SK-N-MC (cell line): ENCODE measurements around the gene PIWIL1.

Source experiments
- DNase-seq: peaks from one replicate; pipeline ENCODE4 v3.0.0-alpha.2; 2011; ENCODE audit warnings: low read depth, low spot score
- H3K27ac ChIP-seq: fragments of 200-600 bp; sonication (generic); 2 replicates; pipeline ENCODE4 v1.5.1; 2016; ENCODE audit warnings: mixed run types
- H3K36me3 ChIP-seq: fragments of 200-600 bp; sonication (generic); 2 replicates; pipeline ENCODE4 v1.6.1; 2017; ENCODE audit warnings: antibody characterized with exemption, low read length, mixed read lengths; ENCODE audit not compliant: insufficient read depth
- H3K4me3 ChIP-seq: fragments of 200-600 bp; sonication (generic); 2 replicates; pipeline ENCODE4 v1.5.1; 2016
- H3K9ac ChIP-seq: fragments of 200-600 bp; sonication (generic); 2 replicates; pipeline ENCODE4 v1.8.0; 2017; ENCODE audit warnings: mixed run types, mixed read lengths; ENCODE audit not compliant: insufficient read length
- H3K9me3 ChIP-seq: fragments of 200-600 bp; sonication (generic); 2 replicates; pipeline ENCODE4 v1.6.1; 2017; ENCODE audit warnings: low read depth, mild to moderate bottlenecking, antibody characterized with exemption, low read length, moderate library complexity, mixed read lengths
- EZH2 ChIP-seq: fragments of 200-600 bp; sonication (generic); IDR thresholded peaks from one replicate; pipeline ENCODE4 v1.6.1; 2017; ENCODE audit warnings: antibody characterized with exemption
- FOXP2 ChIP-seq: optimal IDR thresholded peaks from 2 replicates; pipeline ENCODE3; 2011; ENCODE audit warnings: mild to moderate bottlenecking, moderate library complexity; ENCODE audit not compliant: insufficient read depth; ENCODE audit errors: extremely low read length, control extremely low read depth
- POLR2AphosphoS5 ChIP-seq: IDR thresholded peaks from 2 replicates; pipeline ENCODE4 v1.6.1; 2012; ENCODE audit warnings: mild to moderate bottlenecking, low read depth, low read length, borderline replicate concordance

The PIWIL1 gene

GRCh38 chr12:130345292-130345691, 7.6 kb downstream of the PIWIL1 start:
- no peak overlapping the region for H3K4me3 ChIP-seq
- H3K36me3 ChIP-seq: no peaks in the 10 kb centered on the region
- H3K27ac ChIP-seq: no peak overlapping the region
- no peaks in the 10 kb centered on the region for H3K9me3 ChIP-seq
- TF ChIP-seq EZH2 (no peak), POLR2AphosphoS5 (no peak), FOXP2 (no peak)
- DNase-seq: no peak
- H3K9ac ChIP-seq: no peak overlapping the region

GRCh38 chr12:130347588-130347987, 9.9 kb downstream of the PIWIL1 start:
- TF ChIP-seq EZH2 (no peak), FOXP2 (no peak), POLR2AphosphoS5 (no peak)
- no peak for DNase-seq
- Histone ChIP-seq H3K9ac (no peak overlapping the region), H3K9me3 (no peaks in the 10 kb centered on the region), H3K27ac (no peak overlapping the region), H3K4me3 (no peak overlapping the region), H3K36me3 (no peaks in the 10 kb centered on the region)

- Histone ChIP-seq H3K9me3 (no peaks in the 10 kb centered on the region), H3K9ac (no peak overlapping the region), H3K36me3 (no peaks in the 10 kb centered on the region), H3K27ac (no peak overlapping the region), H3K4me3 (no peak overlapping the region)
- TF ChIP-seq FOXP2: no peak
- TF ChIP-seq POLR2AphosphoS5: no peak
- TF ChIP-seq EZH2: no peak
- no peak for DNase-seq
These were observed 13.0 kb downstream of the PIWIL1 start for GRCh38 chr12:130350715-130351114.

GRCh38 chr12:130351326-130351725, 13.6 kb downstream of the PIWIL1 start:
- DNase-seq: no peak
- Histone ChIP-seq H3K9ac (no peak overlapping the region), H3K4me3 (no peak overlapping the region), H3K36me3 (no peaks in the 10 kb centered on the region), H3K9me3 (no peaks in the 10 kb centered on the region), H3K27ac (no peak overlapping the region)
- no peak for TF ChIP-seq EZH2
- no peak for TF ChIP-seq FOXP2
- TF ChIP-seq POLR2AphosphoS5: no peak

- no peak for DNase-seq
- Histone ChIP-seq H3K9ac (no peak overlapping the region), H3K9me3 (no peaks in the 10 kb centered on the region), H3K4me3 (no peak overlapping the region), H3K27ac (no peak overlapping the region), H3K36me3 (no peaks in the 10 kb centered on the region)
- TF ChIP-seq FOXP2: no peak
- no peak for TF ChIP-seq POLR2AphosphoS5
- no peak for TF ChIP-seq EZH2
These were observed 15.4 kb downstream of the PIWIL1 start for GRCh38 chr12:130353081-130353480.

GRCh38 chr12:130354407-130354806, 16.7 kb downstream of the PIWIL1 start:
- Histone ChIP-seq H3K9ac (no peak overlapping the region), H3K9me3 (no peaks in the 10 kb centered on the region), H3K36me3 (no peaks in the 10 kb centered on the region), H3K4me3 (no peak overlapping the region), H3K27ac (no peak overlapping the region)
- no peak for TF ChIP-seq FOXP2
- no peak for TF ChIP-seq POLR2AphosphoS5
- TF ChIP-seq EZH2: no peak
- no peak for DNase-seq

- Histone ChIP-seq H3K4me3 (no peak overlapping the region), H3K27ac (no peak overlapping the region), H3K36me3 (no peaks in the 10 kb centered on the region), H3K9me3 (no peaks in the 10 kb centered on the region), H3K9ac (no peak overlapping the region)
- TF ChIP-seq POLR2AphosphoS5 (no peak), EZH2 (no peak), FOXP2 (no peak)
- DNase-seq: no peak
These were observed 18.5 kb downstream of the PIWIL1 start for GRCh38 chr12:130356222-130356621.

GRCh38 chr12:130357241-130357640, 19.6 kb downstream of the PIWIL1 start:
- H3K36me3 ChIP-seq: no peaks in the 10 kb centered on the region
- TF ChIP-seq FOXP2: no peak
- no peak for TF ChIP-seq EZH2
- H3K27ac ChIP-seq: no peak overlapping the region
- no peak for DNase-seq
- H3K9me3 ChIP-seq: no peaks in the 10 kb centered on the region
- H3K4me3 ChIP-seq: no peak overlapping the region
- no peak overlapping the region for H3K9ac ChIP-seq

GRCh38 chr12:130357729-130358330, 20.1 kb downstream of the PIWIL1 start:
- DNase-seq: no peak
- Histone ChIP-seq H3K9ac (no peak overlapping the region), H3K36me3 (no peaks in the 10 kb centered on the region), H3K4me3 (no peak overlapping the region), H3K9me3 (no peaks in the 10 kb centered on the region), H3K27ac (no peak overlapping the region)
- TF ChIP-seq FOXP2 (no peak), EZH2 (no peak), POLR2AphosphoS5 (no peak)
